Stomach smooth muscle (tissue), 2 donors: ENCODE data around the gene DNAH5.

Experiments used
- H3K27ac ChIP-seq: one replicate; pipeline ENCODE4 v1.7.0; 2013; ENCODE audit warnings: mild to moderate bottlenecking, low read length, inconsistent platforms
- H3K27me3 ChIP-seq, 2 donors: one replicate each; pipeline ENCODE4 v1.7.0; 2013; ENCODE audit warnings: low read length in 2 of 2; ENCODE audit not compliant: insufficient read depth in 2 of 2, control insufficient read depth in 1 of 2
- H3K36me3 ChIP-seq, 2 donors: one replicate each; pipeline ENCODE4 v1.7.0; 2013; ENCODE audit warnings: low read length in 2 of 2; ENCODE audit not compliant: control insufficient read depth in 2 of 2, insufficient read depth in 2 of 2
- H3K4me1 ChIP-seq: one replicate; pipeline ENCODE4 v1.7.0; 2013; ENCODE audit warnings: low read length; ENCODE audit not compliant: control insufficient read depth, insufficient read depth
- H3K4me3 ChIP-seq, 2 donors: one replicate each; pipeline ENCODE4 v1.7.0; 2013; ENCODE audit warnings: low read length in 2 of 2
- H3K9ac ChIP-seq, 2 donors: one replicate each; pipeline ENCODE4 v1.7.0; 2013; ENCODE audit warnings: low read length in 2 of 2, mild to moderate bottlenecking in 1 of 2
- H3K9me3 ChIP-seq, 2 donors: one replicate each; pipeline ENCODE4 v1.7.0; 2013; ENCODE audit warnings: low read length in 2 of 2; ENCODE audit not compliant: control insufficient read depth in 2 of 2
- donor health status: healthy.
- donor health status: Pancreatic carcinoma.

Gene DNAH5

DNA sequence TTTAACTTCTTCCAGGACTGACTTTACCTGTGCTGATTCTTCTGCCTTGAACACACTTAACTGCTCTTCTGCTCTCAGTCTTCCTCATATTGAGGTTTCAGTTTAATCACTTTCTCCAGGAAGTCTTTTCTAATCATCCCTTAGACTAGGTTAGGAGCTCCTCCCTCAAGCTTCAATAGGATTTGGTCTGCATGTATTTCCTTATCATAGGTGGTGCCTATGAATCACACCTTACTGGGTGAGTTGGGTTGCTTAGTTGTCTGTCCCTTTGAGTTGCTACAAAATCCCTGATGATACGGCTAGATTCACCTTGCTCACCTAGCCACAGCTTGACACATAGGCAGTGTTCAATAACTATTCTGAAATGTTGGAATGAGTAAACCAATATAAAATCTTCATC lies 164.4 kb downstream of the DNAH5 start:
- no peaks in the 10 kb centered on the region for H3K36me3 ChIP-seq
- no peaks in the 10 kb centered on the region for H3K27me3 ChIP-seq
- no peak overlapping the region for H3K4me3 ChIP-seq
- no peaks in the 10 kb centered on the region for H3K9me3 ChIP-seq
- H3K27ac ChIP-seq = no peak overlapping the region
- no peak overlapping the region for H3K9ac ChIP-seq
- no peaks in the 10 kb centered on the region for H3K4me1 ChIP-seq

DNA sequence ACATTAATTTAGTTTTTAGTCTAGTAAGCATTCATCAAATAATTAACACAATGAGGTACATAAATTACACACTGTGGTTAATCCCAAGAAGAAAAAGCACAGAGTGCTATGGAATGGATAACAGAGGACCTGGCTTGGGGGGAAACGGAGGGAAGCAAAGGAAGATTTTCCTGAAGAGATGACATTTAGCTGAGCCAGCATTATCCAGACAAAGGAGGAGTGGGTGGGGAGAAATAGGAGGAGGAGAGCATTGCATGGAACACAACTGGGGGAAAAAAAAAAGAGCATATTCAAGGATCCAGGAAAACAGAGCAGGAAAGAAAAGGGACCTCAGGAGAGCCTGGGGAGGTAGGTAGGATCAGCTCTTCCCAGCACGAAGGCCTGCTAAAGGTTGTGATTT lies 170.8 kb downstream of the DNAH5 start:
- Histone ChIP-seq H3K9ac (no peak overlapping the region), H3K27me3 (no peaks in the 10 kb centered on the region), H3K4me1 (no peaks in the 10 kb centered on the region), H3K4me3 (no peak overlapping the region), H3K36me3 (no peaks in the 10 kb centered on the region), H3K9me3 (no peaks in the 10 kb centered on the region), H3K27ac (no peak overlapping the region)

DNA sequence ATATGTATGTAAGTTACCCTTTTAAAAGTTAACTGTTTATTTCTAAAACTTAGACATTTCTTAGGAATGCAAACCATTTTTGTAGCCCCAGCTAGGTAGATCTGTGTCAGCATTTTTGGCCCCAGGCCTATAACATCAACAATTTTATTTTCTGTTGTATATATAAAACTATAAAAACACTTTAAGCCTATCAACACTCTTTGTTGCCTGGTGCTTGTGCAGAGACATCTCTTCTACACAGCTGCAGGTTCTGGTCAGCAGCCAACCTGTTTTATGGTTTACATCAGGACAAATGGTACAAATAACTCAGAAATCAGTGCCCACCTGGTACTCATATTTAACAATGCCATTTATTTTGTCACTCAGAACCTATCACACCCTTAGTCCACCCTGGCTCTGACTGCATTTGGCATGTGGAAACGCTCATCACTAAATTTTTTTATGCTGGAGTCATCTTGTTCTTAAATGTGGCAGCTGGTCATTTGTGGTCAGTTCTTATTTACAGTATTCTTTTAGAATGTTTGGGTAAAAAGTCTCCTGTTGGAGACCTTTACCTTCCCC lies 173.4 kb downstream of the DNAH5 start:
- Histone ChIP-seq H3K27ac (no peak overlapping the region), H3K4me1 (no peaks in the 10 kb centered on the region), H3K36me3 (no peaks in the 10 kb centered on the region), H3K4me3 (no peak overlapping the region), H3K27me3 (no peaks in the 10 kb centered on the region), H3K9ac (no peak overlapping the region), H3K9me3 (no peaks in the 10 kb centered on the region)

DNA sequence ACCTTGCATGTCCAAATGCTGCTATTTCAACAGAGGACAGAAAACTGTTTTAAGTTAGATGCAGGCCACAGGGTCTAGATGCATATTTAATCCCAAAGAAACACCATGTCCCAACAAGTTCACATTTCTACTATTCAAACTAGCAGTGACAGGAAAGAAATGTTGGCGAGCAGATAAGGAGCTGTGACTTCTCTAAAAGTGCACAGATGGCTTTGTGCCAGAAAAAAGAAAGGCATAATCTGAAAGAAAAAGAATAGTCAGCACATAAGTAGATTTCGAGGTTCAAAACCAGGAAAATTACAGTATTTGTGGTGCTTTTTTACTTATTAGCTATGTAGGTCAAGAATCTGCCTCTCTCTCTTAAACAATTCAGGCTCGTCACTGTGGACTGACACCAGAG lies 178.3 kb downstream of the DNAH5 start:
- no peak overlapping the region for H3K4me3 ChIP-seq
- no peaks in the 10 kb centered on the region for H3K36me3 ChIP-seq

GRCh38 chr5:13763719-13764118 lies 180.8 kb downstream of the DNAH5 start:
- Histone ChIP-seq H3K27ac (no peak overlapping the region), H3K4me1 (no peaks in the 10 kb centered on the region), H3K4me3 (no peak overlapping the region), H3K36me3 (no peaks in the 10 kb centered on the region), H3K9ac (no peak overlapping the region), H3K9me3 (no peaks in the 10 kb centered on the region), H3K27me3 (no peaks in the 10 kb centered on the region)

More for the DNA sequence above, 178.3 kb downstream of the DNAH5 start:
- no peak overlapping the region for H3K9ac ChIP-seq
- H3K27ac ChIP-seq = no peak overlapping the region
- no peaks in the 10 kb centered on the region for H3K27me3 ChIP-seq
- no peaks in the 10 kb centered on the region for H3K4me1 ChIP-seq
- H3K9me3 ChIP-seq = no peaks in the 10 kb centered on the region

DNA sequence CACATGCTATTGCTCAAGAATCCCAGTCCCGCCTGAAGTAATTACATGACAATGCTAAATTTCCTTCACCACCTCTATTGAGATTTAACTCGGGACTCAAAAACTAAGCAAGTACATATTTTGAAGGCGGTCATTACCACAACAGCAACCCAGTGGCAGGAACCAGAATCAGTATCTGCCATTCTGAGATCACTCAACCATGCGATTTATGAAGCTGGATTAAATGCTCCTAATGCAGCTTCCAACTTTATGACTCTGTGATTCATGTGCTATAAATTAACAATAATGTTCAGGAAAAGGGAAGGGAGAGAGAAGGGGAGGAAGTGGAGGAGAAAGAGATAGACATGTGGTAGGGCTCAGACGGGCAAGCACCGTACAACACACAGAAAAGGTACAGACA lies 194.7 kb downstream of the DNAH5 start:
- no peak overlapping the region for H3K9ac ChIP-seq
- no peaks in the 10 kb centered on the region for H3K4me1 ChIP-seq
- no peaks in the 10 kb centered on the region for H3K27me3 ChIP-seq
- H3K4me3 ChIP-seq = no peak overlapping the region
- peaks cover 0 to 2% of the 10 kb centered on the region in 2 donors for H3K9me3 ChIP-seq
- no peaks in the 10 kb centered on the region for H3K36me3 ChIP-seq
- no peak overlapping the region for H3K27ac ChIP-seq

DNA sequence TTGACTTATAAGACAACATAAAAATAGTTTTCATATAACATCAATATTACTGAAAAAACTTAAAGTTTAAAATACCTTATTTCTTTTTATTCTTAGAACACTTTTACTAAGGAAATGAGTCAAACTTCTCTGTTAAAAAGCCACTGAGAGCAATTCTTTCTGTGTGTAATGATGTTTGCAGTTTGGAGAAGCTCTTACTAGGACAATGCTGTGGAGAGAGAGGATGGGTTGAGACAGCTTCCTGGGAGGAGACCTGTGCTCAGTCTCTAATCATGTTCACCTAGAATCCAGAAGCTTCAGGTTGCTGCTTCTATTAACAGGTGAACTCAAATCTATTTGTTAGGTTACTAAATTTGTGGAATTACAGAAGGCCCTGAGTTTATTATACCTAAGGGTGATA lies 198.5 kb downstream of the DNAH5 start:
- Histone ChIP-seq H3K27me3 (no peaks in the 10 kb centered on the region), H3K9me3 (peaks cover 0 to 2% of the 10 kb centered on the region in 2 donors), H3K9ac (no peak overlapping the region), H3K4me3 (no peak overlapping the region), H3K4me1 (no peaks in the 10 kb centered on the region), H3K36me3 (no peaks in the 10 kb centered on the region), H3K27ac (no peak overlapping the region)

DNA sequence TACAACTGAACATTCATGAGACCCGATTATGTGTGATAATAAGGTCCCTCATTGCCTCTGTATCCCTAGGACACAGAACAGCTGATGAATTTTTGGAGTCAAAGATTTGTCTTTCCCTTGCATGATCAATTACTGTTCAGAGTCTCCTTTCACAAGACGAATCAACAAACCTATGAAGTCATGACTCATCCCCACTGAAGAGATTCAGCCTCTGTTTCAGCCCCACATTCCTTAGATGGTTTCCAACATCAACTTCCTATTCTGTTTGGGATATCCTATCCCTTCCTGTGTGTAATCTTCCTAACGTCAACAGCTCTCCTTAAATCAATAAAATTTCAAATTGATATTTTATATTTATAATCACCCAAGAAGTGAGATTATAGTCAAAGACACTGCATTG lies 199.0 kb downstream of the DNAH5 start:
- Histone ChIP-seq H3K27ac (no peak overlapping the region), H3K4me3 (no peak overlapping the region), H3K9ac (no peak overlapping the region), H3K36me3 (no peaks in the 10 kb centered on the region), H3K9me3 (peaks cover 0 to 2% of the 10 kb centered on the region in 2 donors), H3K27me3 (no peaks in the 10 kb centered on the region), H3K4me1 (no peaks in the 10 kb centered on the region)

DNA sequence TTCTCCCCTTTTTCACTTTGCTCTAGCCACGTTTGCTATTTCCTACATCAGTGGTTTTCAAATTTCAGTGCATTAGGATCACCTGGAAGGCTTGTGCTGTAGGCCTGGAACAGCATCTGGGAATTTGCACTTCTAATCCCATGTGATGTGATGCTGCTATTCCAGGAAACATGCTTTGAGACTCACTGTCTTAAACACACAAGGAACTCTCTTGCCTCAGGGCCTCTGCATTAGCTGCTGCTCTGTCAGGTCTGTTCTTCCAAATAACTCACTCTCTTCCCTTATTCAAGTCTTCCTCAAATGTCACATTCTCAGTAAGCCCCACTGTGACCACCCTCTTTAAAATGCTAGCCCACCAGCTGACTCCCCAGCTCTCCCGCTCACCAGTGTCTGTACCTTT lies 204.0 kb downstream of the DNAH5 start:
- H3K27ac ChIP-seq = no peak overlapping the region
- H3K9me3 ChIP-seq = peaks cover 0 to 2% of the 10 kb centered on the region in 2 donors
- H3K27me3 ChIP-seq = no peaks in the 10 kb centered on the region
- no peak overlapping the region for H3K4me3 ChIP-seq
- H3K4me1 ChIP-seq = no peaks in the 10 kb centered on the region
- no peak overlapping the region for H3K9ac ChIP-seq
- H3K36me3 ChIP-seq = no peaks in the 10 kb centered on the region

- Histone ChIP-seq H3K4me1 (no peaks in the 10 kb centered on the region), H3K27me3 (no peaks in the 10 kb centered on the region), H3K9ac (no peak overlapping the region), H3K9me3 (no peaks in the 10 kb centered on the region), H3K4me3 (no peak overlapping the region), H3K27ac (no peak overlapping the region), H3K36me3 (no peaks in the 10 kb centered on the region)
Observed at GRCh38 chr5:13739479-13739878, 205.0 kb downstream of the DNAH5 start.

DNA sequence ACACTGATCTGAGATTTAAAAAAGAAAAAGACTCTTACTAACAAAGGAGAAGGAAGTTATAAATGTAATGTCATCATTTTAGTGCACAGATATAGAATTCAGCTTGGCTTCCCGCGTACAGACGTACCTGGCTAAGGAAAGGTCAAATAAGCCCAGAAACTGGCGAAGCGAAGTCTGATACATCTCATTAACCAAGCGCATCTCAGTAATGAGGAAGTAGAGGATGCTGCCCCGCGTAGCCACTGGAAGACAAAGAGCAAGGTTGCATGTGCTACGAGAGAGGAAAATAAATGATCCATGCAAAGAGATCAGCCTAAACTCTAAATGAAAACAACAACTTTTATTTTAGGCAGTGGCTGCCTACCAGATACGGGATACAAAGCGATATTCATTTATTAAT lies 208.8 kb downstream of the DNAH5 start:
- Histone ChIP-seq H3K27me3 (no peaks in the 10 kb centered on the region), H3K27ac (no peak overlapping the region), H3K4me3 (no peak overlapping the region), H3K9me3 (peaks cover 0 to 5% of the 10 kb centered on the region in 2 donors), H3K9ac (no peak overlapping the region), H3K36me3 (no peaks in the 10 kb centered on the region), H3K4me1 (no peaks in the 10 kb centered on the region)
